ENCODE results near the gene LARP4B.
A peak's percentile ranks its signal among the peaks of the same experiment; 100 is the strongest.
"Not testable (repeated sequence)": the region's sequence is repeated elsewhere in the genome, so short reads cannot be mapped to it uniquely, and the experiment has no call there.

The LARP4B gene

DNA sequence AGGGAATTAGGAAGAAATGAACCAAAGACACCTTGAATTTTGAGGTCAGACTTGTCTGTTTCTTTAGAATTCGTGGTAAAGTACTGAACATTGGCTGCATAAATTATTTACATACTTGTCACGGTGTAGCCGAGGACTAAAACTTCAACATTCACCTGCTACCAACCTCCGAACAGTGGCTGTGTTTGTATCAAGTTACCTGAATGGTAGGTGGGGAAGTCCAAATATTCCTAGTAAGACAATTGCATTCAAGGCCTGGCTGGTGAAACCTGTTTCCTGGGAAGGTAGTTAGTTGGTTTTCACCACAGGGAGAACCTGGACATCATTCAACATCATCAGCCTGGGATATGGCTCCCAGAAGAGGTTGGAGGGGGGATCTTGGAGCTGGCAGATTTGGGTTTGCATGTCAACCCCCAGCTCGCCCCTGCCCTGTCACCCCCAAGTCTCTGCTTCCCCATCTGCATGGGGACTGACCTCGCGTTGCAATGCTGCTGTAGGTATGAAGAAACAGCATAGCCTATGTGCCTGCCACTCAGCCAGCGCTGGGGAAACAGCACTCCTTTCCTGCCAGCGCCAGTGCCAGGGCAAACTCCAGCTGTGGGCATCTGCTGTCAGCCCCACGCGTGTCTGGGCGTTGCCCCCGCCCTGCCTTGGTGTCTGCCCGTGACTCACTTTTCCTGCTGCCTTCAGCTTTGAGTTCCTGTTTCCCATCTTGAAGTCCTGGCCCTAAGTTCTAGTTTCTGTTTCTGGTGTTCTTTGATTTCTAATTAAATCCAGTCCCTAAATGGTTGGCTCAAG lies 12.7 kb upstream of the LARP4B start:
- H3K4me3 ChIP-seq (ENCODE audit: low read depth, low read length), result peak overlapping the region; percentile 27
- TF ChIP-seq, protein P1, sequence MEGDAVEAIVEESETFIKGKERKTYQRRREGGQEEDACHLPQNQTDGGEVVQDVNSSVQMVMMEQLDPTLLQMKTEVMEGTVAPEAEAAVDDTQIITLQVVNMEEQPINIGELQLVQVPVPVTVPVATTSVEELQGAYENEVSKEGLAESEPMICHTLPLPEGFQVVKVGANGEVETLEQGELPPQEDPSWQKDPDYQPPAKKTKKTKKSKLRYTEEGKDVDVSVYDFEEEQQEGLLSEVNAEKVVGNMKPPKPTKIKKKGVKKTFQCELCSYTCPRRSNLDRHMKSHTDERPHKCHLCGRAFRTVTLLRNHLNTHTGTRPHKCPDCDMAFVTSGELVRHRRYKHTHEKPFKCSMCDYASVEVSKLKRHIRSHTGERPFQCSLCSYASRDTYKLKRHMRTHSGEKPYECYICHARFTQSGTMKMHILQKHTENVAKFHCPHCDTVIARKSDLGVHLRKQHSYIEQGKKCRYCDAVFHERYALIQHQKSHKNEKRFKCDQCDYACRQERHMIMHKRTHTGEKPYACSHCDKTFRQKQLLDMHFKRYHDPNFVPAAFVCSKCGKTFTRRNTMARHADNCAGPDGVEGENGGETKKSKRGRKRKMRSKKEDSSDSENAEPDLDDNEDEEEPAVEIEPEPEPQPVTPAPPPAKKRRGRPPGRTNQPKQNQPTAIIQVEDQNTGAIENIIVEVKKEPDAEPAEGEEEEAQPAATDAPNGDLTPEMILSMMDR (IDR thresholded peaks at IDR 0.05; ENCODE audit: insufficient read depth, low read length, missing control alignments), result no peak
- ChIA-PET POLR2A (interaction anchor here (1.0 kb wide), 1 partner anchor 43 kb away, joined by 4 read pairs; no protein-coding TSS in a partner anchor), CTCF (interaction anchor here (0.9 kb wide), 1 partner anchor 9 kb away, joined by 3 read pairs; no protein-coding TSS in a partner anchor)
- DNase-seq (ENCODE audit: low read depth, low spot score), result peak; percentile 7

DNA sequence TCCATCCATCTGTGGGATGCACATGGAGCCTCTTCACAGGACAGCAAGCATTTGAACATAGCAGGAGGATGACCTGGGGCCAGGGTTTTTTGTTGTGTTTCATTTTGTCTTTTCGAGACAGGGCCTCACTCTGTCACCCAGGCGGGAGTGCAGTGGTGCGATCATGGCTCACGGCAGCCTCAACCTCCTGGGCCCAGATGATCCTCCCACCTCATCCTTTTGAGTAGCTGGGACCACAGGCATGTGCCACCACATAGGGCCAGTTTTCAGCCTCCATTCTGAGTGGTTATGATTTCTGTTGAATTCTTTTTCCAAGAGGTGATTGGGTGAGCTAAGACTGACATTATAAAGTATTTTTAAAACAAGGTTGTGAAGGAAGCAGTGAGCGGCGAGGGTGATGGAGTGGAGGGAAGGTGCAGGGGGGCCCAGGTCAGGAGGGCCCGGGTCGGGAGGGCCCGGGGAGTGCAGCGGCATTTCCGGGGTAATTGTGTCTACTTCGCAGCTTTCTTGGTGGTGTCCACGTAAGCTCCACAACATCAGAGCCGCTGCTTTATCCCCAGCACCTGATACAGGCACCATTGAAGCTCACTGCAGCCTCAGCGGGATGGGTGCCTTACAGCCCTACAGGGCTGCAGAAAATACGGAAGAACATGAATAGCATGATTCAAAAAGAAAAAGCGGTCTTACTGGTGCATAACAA lies 12.0 kb upstream of the LARP4B start:
- TF ChIP-seq, protein P1 (IDR thresholded peaks at IDR 0.05; ENCODE audit: insufficient read depth, low read length, missing control alignments), result no peak

DNA sequence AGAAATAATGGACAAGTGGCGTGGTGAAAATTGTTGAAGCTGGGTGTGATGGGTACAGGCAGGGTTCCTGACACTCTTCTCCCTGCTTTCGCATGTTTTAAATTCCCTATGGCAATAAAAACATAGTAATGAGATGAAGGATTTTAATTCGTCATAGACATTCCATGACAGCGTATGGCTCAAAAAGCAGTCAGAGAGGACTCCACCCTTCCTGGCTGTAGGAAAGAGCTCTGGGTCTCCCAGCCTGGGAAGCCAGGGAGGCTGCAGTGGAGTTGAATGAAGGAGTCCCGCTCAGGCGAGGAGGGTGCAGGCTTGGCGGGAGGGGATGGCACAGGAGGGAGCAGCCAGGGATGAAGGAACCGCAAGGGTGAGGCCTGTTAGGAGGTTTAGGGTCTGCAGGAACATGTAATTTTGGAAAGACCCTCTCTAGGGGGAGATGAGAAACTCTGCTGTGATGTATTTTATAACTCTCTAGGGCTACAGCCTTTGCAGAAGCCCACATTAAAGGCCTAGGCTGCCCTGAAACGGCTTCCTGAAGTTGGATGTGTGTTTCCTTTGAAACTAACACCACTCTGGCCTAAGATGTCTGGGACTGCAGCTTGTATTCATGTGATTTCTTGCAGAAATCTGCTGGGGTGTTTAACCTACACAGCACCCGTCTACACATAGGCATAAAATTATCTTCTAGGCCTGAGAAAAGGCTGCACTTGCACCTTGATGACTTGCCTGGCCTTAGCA lies 7.6 kb upstream of the LARP4B start:
- no peak overlapping the region for H3K4me3 ChIP-seq (ENCODE audit: low read depth, low read length)
- CTCF ChIA-PET, result no interaction called here
- POLR2A ChIA-PET, result interaction anchor here (0.7 kb wide), 1 partner anchor 13 kb away, joined by 3 read pairs; no protein-coding TSS in a partner anchor
- TF ChIP-seq, protein P1 (IDR thresholded peaks at IDR 0.05; ENCODE audit: insufficient read depth, low read length, missing control alignments), result no peak
- DNase-seq (ENCODE audit: low read depth, low spot score), result no peak

More for the DNA sequence above, 12.0 kb upstream of the LARP4B start:
- ChIA-PET POLR2A (no interaction called here), CTCF (interaction anchor here (0.9 kb wide), 1 partner anchor 8 kb away, joined by 3 read pairs; no protein-coding TSS in a partner anchor)
- no peak overlapping the region for H3K4me3 ChIP-seq (ENCODE audit: low read depth, low read length)
- no peak for DNase-seq (ENCODE audit: low read depth, low spot score)

DNA sequence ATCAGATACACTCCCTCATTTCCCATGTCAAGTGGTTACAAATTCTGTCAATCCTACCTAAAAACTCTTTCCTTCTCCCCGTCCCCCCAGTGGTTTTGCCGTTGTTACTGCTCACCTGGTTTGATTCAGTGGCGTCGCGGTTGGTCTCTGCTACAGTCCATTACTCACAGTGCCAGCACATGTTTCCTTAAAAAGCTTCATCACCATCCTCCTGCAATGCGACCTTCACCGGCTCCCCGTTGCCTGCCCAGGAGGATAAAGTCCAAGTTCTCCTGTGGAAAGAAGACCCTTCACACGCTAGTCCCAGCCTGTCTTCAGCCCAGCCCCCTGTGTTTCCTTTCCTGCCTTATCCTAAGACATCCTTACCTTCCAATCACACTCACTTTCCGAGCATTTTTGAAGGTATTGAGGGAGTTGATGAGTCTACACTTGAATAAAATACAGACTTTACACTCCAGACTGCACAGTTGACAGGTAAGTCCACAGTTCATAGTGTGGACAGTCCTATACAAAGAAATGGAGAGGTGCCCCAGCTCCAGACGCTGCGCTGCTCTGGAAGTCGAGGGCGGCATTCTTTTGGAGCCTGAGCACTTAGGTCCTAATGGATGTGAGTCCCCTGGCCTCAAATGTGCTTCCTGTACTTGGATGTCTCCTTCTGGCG lies 3.4 kb upstream of the LARP4B start:
- DNase-seq (ENCODE audit: low read depth, low spot score), result no peak
- no peak overlapping the region for H3K4me3 ChIP-seq (ENCODE audit: low read depth, low read length)
- TF ChIP-seq, protein P1 (IDR thresholded peaks at IDR 0.05; ENCODE audit: insufficient read depth, low read length, missing control alignments), result no peak
- ChIA-PET CTCF (interaction anchor here (0.8 kb wide), 1 partner anchor 9 kb away, joined by 3 read pairs; no protein-coding TSS in a partner anchor), POLR2A (no interaction called here)

DNA sequence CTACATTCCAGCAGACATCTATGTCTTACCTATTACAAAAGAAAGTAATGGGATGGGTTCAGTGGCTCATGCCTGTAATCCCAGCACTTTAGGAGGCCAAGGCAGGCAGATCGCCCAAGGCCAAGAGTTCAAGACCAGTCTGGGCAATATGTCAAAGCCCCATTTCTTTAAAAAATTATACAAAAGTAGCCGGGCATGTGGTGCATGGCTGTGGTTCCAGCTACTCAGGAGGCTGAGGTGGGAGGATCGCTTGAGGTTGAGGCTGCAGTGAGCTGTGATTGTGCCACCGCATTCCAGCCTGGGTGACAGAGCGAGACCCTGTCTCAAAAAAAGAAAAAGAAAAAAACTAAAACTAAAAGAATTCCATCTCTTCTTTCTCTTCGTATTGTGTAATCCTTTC lies 2.7 kb upstream of the LARP4B start:
- H3K4me3 ChIP-seq (ENCODE audit: low read depth, low read length); POLR2A ChIA-PET; DNase-seq (ENCODE audit: low read depth, low spot score); CTCF ChIA-PET: not testable (repeated sequence)

DNA sequence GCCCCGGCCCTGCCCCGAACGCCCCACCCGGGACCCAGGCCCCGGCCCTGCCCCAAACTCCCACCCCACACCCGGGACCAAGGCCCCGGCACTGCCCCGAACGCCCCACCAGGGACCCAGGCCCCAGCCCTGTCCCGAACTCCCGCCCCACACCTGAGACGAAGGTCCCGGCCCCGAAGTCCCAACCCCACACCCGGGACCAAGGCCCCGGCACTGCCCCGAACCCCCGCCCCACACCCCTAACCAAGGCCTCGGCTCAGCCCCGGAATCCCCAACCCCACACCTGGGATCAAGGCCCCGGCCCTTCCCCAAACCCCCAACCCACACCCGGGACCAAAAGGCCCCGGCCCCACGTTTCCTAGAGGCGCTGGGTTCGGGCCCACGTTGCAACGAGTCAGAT lies 1.1 kb upstream of the LARP4B start:
- CTCF ChIA-PET, result no interaction called here
- POLR2A ChIA-PET, result no interaction called here
- TF ChIP-seq, protein P1 (IDR thresholded peaks at IDR 0.05; ENCODE audit: insufficient read depth, low read length, missing control alignments), result no peak
- H3K4me3 ChIP-seq (ENCODE audit: low read depth, low read length), result no peak overlapping the region
- no peak for DNase-seq (ENCODE audit: low read depth, low spot score)

All from AG04449 (cell line).